GM21576 (cell line): ENCODE data around the gene SCNN1A.
A peak's percentile ranks its signal among the peaks of the same experiment; 100 is the strongest.

Source experiments
- ATAC-seq: cut with Tn5 transposase; IDR thresholded peaks from one replicate; pipeline ENCODE4 v1.9.1; 2021; ENCODE audit warnings: mild to moderate bottlenecking, moderate library complexity; ENCODE audit not compliant: unreplicated experiment

The SCNN1A gene

DNA sequence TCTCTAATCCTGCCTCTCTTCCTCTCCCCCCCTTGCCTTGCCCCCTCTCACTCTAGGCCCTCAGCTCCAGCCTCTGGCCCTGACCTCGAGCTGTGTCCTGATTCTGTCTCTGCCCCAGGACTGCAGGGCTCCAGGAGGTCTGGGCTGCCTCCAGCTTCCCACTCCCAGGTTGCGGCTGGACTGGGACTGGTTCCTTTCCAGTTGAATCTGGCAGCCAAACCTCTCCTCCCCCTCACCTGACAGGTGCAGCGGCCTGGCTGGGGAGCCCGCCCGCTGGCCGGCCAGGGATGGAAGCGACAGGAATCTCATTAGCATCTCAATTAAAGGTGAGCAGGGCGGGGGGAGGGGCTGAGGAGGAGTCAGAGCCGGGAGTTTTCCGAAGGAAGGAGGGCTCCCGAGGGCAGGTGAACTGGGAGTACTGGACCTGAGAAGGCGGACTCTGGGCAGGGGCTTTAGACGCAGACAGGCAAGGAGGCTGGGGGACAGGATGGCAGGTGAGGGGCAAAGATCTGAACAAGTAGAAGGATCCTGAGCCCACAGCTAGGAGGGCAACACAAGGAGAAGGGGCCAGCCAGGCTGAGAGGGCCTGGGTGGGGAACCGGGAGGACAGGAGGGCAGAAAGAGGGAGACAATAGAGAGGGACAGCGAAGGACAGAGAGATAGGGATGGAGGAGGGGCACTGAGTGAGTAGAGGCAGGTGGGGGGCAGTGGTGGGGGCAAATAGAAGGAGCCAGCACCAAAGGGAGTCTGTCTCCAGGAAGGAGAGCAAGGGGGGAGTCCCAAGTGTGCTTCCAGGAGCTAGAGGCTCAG lies at the start of gene SCNN1A:
Gene SCNN1A, minus strand, starts transcription at position 295 of the 810 bp plus-strand sequence. CDS start 780 bp downstream, outside the sequence.
- ATAC-seq, result no peak

DNA sequence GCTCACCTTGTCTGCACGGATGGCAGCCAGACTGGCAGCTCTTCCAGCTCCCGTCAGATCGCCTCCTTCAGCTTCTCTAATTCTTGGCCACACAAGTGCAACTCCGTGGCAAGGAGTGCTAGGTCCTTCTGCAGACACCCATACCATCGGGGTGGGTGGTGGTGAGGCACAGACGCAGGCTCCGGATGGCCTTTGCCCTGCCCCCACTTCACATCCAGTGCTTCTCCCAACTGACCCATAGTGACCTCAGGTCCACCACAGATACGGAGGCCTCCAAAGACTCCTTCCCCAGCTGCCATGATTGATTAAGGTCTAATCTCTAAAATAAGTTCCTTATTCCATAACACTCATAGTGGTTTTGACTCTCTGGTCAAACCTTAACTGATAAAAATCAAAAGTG lies 49.5 kb upstream of the SCNN1A start:
- no peak for ATAC-seq

DNA sequence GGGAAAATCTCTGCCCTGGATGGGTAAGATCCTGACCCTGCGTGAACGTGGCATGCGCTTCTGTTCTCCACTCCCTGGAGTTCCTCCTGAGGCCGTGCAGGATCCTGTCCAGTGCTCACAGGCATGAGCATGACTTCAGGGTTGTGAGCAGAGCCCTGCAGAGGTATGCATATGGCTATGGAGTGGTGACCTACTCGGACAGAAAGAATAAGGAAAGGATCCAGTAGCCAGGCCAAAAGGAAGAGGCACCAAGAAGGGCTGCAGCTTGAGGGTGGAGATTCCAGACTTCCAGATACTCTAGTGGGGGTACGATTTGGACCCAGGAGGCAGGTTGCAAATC lies 48.6 kb upstream of the SCNN1A start:
- no peak for ATAC-seq

DNA sequence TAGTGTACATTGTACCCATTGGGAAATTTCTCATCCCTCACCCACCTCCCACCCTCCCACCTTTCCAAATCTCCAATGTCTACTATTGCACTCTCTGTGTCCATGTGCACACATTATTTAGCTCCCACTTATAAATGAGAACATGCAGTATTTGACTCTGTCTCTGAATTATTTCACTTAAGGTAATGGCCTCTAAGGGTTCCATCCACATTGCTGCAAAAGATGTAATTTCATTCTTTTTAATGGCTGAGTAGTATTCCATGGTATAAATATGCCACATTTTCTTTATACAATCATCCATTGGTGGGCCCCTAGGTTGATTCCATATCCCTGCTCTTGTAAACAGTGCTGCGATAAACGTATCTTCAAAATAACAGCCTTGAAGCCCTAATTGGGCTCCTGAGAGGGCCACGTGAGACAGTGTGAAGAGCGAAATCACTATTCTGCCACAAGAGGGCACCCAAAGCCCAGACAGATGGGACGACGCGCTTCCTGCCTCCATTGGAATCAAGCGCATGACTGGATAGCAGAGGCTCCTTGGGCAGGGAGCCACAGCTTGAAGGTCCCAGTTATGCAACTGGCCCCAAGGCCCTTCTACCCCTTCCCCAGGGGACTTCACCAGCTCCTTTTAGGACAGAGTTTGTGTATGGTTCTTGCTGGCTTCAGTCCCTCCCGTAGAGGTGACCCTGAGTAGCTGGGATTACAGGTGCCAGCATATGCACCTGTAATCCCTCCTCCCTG lies 48.1 kb upstream of the SCNN1A start:
- peak; percentile 34 for ATAC-seq

DNA sequence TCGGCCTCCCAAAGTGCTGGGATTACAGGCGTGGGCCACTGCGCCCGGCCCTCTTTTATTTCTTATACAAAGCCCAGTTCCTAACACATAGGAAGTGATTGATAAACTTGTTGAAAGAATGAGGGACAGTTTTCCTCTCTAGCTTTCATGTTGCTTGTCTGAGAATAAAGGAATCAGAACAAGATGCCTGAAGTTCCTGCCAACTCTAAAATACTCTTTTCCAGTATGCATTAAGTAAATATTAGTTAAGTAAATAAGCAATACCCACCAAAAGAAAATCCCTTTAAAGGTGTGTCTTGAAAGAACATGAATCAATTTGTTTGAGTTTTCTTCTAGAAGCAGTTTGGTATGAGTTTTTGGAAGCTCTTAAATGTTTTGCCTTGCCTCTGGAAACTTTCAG lies 45.0 kb upstream of the SCNN1A start:
- no peak for ATAC-seq

DNA sequence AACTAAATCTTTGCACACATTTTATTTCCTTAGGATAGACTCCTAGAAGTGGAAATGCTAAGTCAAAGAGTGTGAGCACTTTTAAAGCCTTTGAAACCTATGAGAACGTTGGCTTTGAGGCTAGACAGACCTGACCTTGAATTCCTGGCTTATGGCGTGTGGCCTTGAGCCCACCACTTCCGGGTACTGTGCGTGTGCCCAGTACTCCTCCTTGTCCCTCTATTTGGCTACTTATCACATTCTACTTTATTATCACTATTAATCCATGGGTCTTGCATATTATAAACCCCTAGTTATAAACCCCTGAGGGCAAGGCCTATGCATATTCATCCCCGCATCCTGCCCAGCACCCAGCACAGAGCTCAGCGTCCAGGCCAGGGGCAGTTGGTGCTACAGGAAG lies 43.4 kb upstream of the SCNN1A start:
- ATAC-seq, result no peak

DNA sequence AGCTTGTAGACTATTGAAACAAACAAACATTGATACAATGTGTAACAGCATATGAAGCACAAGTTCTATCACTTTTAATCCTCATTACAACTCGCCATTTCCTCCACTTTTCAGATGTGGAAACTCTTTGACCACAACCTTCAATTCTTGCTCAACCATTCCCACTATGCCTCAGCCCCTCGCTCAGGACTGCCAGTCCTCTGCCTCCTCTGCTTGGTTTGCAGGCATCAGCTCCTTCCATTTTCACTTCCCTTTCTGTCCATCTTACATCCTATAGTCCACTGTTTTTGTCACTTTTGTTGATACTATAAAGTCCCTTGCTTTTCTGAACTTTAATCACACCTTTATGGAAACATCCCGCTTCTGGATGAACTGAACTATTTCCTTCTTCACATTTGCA lies 41.2 kb upstream of the SCNN1A start:
- ATAC-seq, result no peak

DNA sequence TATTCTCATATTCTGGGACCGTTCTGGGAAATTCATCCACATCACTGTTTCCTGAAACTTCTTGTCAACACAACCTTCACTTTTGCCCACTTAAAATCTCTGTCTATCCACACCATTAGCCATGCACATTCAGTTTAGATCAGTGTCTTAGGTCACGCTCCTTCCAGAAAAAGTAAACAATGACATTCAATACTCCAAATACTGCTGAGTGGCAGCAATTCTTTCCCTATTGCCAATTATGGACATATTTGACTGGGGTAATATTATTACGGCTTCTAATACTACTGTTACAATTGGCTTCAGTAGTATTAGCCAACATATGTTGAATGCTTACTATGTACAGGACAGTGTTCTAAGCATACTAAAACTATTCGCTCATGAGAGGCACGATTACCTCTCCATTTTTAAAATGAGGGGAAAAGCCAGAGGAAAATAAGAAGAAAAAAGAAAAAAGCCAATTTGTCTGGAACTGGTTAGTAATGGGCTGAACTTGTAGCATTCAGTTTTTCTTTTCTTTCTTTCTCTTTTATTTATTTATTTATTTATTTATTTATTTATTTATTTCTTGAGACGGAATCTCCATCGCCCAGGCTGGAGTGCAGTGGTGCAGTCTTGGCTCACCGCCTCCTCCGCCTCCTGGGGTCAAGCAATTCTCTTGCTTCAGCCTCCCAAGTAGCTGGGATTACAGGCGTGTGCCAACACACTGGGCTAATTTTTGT lies 32.0 kb upstream of the SCNN1A start:
- ATAC-seq, result no peak

DNA sequence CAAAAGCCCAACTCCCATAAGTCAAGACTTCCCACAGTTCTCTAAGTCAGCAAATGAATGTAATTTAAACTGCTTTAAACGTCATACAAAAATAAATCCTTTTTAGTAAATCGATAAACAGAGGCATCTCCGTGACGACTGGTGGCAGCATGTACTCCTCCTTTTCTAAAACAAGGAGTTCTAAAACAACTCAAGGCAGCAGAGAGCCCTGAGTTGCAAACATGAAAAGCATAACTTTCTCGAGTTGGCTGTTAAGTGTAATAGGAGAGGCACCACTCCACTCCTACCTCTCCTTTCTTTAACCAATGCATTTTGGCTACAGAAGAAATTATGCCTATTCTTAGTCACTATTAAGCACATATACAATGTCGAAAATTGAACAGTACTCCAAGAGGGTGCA lies 30.6 kb upstream of the SCNN1A start:
- ATAC-seq, result no peak

DNA sequence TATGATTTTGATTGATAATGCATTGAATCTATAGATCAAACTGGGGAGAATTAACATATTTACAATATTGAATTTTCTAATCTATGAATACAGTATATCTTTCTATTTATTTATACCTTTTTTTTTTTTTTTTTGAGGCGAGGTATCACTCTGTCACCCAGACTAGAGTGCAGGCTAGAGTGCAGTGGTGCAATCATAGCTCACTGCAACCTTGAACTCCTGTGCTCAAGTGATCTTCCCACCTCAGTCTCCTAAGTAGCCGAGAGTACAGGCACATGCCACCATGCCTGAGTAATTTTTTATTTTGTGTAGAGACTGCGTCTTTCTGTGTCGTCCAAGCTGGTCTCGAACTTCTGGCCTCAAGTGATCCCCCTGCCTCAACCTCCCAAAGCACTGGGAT lies 29.0 kb upstream of the SCNN1A start:
- ATAC-seq, result no peak

DNA sequence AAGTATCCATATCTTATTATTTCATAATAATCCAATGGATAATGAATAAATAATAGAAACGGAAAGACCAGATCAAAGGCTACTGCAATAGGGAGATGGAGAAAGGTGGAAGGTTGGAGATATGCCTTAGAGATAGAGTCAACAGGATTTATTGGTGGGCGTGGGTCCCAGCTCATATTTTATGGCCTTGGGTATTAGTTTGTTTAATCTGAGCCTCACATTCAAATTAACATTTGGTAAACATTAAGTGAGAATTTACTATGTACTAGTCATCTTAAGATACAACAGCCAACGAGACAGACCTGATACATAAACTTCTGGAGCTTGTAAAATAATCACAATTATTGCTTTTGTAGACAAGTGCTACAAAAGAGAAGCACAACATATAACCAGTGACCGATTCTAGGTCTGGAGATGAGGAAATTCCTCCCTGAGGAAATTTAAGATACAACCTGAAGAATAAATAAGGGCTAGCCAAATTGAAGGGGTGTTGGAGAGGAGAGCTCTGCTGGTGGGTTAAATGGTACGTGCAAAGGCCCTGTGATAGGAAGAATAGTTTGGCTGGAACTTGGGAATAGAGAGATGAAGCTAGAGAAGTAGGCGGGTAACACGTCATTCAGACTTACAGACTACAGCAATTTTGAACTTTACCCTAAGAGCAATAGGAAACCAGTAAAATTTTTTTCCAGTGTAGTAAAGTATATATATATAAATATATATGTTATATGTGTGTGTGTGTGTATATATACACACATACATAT lies 24.7 kb upstream of the SCNN1A start:
- no peak for ATAC-seq

DNA sequence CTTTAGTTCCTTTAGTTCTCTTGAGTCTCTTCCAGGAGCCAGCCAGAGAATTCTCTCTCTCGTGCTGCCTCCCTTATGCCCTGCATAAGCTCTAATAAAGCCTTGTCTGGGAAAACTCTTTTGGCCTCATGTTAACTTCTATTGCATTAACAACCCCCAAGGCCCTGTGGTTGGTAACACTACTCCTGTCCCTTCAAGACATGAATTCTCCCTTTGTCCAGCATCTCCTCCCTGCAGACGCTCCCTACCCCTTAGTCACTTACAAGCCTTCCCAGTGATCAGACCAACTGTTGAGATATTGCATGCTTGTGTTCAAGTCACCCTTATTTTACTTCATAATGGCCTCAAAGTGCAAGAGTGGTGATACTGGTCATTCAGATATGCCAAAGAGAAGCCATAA lies 20.7 kb upstream of the SCNN1A start:
- no peak for ATAC-seq

DNA sequence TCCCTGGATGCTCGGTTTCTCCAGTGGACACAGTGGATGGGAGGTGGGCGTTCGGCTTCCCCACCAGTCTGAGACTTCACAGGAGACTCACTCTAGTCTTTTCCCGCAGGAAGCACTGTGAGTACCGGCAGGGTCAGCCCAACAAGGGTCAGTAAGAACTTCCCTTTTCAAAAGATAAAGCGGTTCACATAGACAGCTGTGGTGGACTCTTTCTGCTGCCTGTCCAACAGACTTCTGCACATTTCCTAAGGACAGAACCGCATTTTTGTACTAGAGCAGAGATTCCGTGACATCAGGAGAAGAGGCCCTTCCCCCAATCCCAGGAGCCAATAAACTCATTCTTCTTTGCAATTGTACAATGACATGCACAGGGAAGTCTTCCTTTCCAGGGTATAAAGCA lies 19.0 kb upstream of the SCNN1A start:
- no peak for ATAC-seq

DNA sequence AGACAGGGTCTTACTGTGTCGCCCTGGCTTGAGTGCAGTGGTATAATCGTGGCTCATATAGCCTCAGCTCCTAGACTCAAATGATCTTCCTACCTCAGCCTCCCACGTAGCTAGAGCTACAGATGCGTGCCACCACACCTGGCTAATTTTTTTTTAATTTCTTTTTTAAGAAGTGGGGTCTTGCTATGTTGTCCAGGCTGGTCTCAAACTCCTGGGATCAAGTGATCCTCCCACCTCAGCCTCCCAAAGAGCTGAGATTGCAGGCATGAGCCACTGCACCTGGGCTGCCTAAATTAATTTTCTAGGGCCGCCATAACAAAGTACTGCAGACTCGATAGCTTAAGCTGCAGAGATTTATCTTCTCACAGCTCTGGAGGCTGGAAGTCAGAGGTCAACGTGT lies 17.7 kb upstream of the SCNN1A start:
- ATAC-seq, result no peak

DNA sequence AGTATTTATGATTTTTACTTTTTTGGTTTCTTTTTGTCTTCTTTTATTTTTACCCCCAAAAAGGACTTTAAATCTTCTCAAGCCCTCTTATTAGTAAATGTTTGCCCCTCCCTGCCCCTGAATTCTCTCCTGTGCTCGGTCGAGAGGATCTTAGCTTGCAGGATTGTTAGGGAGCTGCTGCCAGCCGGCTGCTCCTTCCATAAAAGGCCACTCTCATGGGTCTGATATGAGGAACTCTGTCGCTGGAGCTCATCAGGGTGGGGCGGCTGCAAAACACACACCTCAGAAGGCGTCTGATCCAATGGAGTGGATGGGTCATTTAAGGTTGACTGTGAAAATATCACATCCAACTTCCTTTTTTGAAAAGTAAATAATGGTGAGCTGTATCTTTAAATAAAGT lies 17.1 kb upstream of the SCNN1A start:
- no peak for ATAC-seq

DNA sequence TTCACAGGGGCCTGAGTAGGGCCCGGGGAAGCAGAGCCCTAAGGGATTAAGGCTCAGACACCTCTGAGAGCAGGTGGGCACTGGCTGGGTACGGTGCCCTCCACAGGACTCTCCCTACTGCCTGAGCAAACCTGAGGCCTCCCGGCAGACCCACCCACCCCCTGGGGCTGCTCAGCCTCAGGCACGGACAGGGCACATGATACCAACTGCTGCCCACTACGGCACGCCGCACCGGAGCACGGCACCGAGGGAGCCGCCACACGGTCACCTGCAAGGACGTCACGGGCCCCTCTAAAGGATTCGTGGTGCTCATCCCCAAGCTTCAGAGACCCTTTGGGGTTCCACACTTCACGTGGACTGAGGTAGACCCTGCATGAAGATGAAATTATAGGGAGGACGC lies 15.7 kb upstream of the SCNN1A start:
- ATAC-seq, result no peak

DNA sequence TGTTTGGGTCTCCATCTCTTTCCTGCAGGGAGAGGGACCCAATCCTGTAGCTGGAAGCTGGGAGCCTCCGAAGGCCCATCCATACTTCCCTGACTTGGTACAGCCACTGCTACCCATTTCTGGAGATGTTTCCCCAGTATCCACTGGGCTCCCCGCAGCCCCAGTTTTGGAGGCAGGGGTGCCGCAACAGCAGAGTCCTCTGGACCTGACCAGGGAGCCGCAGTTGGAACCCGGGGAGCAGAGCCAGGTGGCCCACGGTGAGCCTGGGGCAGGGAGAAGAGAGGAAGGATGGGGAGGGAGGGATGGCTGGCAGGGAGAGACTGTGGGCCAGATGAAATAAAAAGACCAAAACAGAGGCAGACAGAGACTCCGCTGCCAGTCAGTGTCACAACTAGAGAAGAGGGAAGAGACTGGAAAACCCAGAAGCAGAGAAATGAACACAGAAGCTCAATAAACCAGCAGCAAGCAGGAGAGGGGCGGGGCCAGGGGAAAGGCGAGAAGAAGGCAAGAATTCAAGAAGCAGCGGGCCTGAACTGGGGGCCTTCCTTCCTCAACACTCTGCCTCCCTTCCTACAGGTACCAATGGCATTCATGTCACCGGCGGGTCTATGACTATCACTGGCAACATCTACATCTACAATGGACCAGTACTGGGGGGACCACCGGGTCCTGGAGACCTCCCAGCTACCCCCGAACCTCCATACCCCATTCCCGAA lies 14.9 kb upstream of the SCNN1A start:
- ATAC-seq, result no peak

DNA sequence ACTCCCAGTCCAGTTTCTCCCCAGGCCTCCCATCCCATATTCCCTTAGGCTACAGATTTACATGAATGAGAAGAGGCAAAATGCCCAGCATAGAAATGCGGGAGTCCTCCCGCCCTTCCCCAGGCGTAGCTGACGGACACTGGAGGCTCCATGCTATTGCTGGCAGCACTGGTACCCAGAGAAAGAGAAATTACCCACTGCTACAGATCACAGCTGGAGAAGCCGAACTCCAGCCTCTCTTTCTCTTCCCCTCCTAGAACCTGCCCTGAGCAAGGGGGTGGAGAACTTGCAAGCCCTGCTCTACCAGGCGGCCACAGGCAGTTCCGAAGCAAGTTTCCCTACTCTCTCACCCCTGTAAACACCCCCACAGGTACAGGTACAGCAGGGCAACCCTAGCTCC lies 12.2 kb upstream of the SCNN1A start:
- ATAC-seq, result no peak

DNA sequence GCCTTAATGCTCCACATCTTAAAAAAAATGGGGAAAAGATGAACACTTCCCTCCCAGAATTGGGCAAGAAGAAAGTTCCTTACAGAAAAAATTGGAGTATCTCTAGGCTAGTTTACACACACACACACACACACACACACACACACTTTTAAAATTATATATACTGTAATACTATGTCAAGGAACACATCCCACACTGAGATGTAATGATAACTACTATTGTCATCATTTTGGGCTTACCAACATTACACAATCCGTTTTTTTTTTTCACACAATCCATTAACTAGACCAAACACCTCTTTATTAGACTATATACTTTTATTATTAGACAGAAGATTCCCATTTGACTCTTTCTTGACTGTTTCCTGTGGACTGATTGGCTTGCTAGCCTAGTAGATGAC lies 11.1 kb upstream of the SCNN1A start:
- ATAC-seq, result no peak

DNA sequence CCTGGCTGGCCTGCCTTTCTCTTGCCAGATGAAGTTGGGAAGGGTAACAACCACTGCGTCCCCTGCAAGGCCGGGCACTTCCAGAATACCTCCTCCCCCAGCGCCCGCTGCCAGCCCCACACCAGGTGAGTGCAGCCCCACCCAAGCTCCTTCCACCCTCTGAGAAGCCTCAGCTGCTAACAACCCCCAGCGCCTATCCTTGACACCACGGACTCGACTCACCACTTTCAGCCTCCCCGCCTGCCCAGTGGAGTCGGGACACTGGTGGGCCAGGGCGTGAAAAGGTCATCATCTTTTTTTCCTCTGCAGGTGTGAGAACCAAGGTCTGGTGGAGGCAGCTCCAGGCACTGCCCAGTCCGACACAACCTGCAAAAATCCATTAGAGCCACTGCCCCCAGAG lies 10.7 kb upstream of the SCNN1A start:
- ATAC-seq, result no peak
